ENCODE measurements around the gene PDCD1.

DNA sequence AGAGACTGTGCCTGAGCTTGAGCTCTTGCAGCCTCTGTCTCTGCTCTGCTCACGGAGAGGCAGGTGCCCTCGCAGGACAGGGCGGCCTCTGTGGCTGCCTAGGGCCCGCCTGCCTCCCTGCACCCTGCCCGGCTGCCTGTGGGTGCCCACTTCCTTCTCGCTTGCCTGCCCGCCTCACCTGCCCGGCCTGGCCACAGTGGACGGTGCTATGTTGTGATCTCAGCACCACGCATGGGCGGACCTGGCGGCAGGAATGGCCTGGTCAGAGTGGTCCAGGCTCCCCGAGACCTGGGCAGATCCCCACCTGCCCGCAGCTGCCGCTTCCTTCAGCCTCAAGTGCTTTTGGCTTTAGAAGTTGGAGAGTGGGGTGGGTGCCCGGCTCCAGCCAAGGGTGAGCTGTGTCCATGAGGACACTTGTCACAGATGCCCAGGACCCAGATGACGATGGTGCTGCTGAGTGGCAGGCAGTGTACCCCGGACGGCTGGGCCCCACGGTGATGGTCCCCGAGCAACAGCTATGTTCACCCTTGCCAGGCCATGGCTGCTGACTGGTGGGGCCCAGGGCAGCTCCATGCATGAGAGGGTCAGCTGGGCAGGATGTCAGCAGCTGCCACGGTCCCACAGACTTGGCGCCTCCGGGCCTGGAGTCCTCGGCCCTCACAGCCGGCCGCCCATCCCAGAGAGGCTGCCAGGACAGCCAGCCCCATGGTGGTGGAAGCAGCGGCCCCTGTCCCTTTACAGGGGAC is 36.2 kb upstream of the PDCD1 start:
- TF ChIP-seq CTCF (conservative IDR thresholded peaks at IDR 0.05; ENCODE audit: low read length) = no peak
- TF ChIP-seq EZH2phosphoT487 (IDR thresholded peaks at IDR 0.05; ENCODE audit: borderline replicate concordance) = no peak

Data from Loucy (cell line).